ENCODE measurements around the gene NECTIN2. TPM values are rescaled to one million over a fixed set of nuclear protein-coding genes. Genes with fewer than 3 reads are reported as not detected.

Gene NECTIN2
- polyA plus RNA-seq, 3 donors from 2014 or later, result 0.09 to 0.34 TPM; not detected in 1

DNA sequence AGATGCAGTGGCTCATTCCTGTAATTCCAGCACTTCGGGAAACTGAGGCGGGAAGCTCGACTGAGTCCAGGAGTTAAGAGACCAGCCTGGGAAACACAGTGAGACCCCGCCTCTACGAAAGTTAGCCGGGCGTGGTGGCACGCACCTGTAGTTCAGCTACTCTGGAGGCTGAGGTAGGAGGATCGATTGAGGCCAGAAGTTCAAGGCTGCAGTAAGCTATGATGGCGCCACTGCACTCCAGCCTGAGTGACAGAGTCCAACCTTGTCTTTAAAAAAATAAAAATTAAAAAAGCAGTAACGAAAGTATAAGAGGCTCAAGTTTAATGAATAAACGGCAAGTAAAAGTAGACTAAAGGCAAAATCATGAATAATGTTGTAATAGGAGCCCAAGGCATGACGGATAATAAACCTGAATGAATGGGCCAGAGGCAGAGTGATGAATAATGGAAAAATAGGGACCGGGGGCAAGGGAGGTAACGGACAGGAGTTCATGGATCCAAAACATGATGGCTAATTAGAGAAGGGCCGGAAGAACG, 43.8 kb downstream of the NECTIN2 start:
- H3K36me3 Mint-ChIP-seq, result peaks cover 0 to 11% (median 2%) of the 10 kb centered on the region in 3 donors
- no peak for DNase-seq
- H3K4me1 Mint-ChIP-seq, result peaks cover 29 to 33% of the 10 kb centered on the region in 2 donors
- peaks cover 5 to 12% (median 7%) of the 10 kb centered on the region in 3 donors for H3K27me3 Mint-ChIP-seq (ENCODE audit: low read depth in 3 of 3)
- peak overlapping the region; percentile 85 to 97 (median 93) for H3K27ac Mint-ChIP-seq
- peak overlapping the region; percentile 84 to 91 (median 89) for H3K4me3 Mint-ChIP-seq
- no peaks in the 10 kb centered on the region for H3K9me3 Mint-ChIP-seq

DNA sequence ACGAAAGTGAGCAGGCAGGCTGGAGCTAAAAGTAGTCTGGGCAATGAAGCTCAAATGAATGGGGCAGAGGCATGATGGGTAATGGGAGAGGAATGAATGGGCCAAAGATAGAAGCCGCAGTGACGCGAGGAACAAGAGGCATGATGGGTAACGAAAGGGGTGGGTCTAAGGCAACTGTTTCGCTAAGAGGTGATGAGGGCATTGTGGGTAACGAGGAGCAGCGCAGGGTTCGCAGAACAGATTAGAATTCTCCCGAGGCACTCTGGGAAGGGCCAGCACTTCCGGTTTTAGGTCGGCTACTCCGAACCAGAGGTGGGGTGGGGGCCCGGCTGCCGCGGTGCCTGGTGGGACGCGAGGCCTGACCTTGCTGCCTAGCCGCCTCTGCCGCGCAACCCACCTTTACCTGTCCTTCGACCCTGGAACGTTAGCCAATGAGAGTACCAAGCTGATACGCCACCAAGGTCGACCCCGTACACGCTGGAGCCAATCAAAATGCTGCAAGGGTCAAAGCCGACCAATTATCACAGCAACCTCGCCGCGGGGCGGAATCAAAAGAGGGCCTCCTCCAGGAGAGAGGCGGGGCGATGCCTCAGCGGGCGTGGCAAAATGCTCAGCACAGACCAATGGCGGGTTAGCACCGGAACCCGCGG, 44.4 kb downstream of the NECTIN2 start:
- H3K4me3 Mint-ChIP-seq, result peak overlapping the region; percentile 84 to 91 (median 89)
- H3K27me3 Mint-ChIP-seq (ENCODE audit: low read depth in 3 of 3), result peaks cover 5 to 13% (median 7%) of the 10 kb centered on the region in 3 donors
- peak overlapping the region; percentile 85 to 97 (median 93) for H3K27ac Mint-ChIP-seq
- no peaks in the 10 kb centered on the region for H3K9me3 Mint-ChIP-seq
- peak; percentile 100 for DNase-seq
- peaks cover 0 to 13% (median 4%) of the 10 kb centered on the region in 3 donors for H3K36me3 Mint-ChIP-seq
- H3K4me1 Mint-ChIP-seq, result peaks cover 29 to 33% of the 10 kb centered on the region in 2 donors

- Mint-ChIP-seq H3K4me3 (peak within 1 kb of the TSS; percentile 86 to 93 (median 89)), H3K27me3 (ENCODE audit: low read depth in 3 of 3) (peaks cover 5 to 13% (median 7%) of the 10 kb centered on the region in 3 donors), H3K27ac (peak within 1 kb of the TSS; percentile 85 to 97 (median 93)), H3K9me3 (no peaks in the 10 kb centered on the region), H3K36me3 (peaks cover 0 to 13% (median 4%) of the 10 kb centered on the region in 3 donors), H3K4me1 (peaks cover 29 to 33% of the 10 kb centered on the region in 2 donors)
- no peak for DNase-seq
Observed at GRCh38 chr19:44891016-44891882, 45.2 kb downstream of the NECTIN2 start, which contains the start of gene TOMM40. Gene TOMM40, plus strand, starts transcription at chr19:44891254. Its CDS starts 162 bp downstream, at chr19:44891416.

- no peak for DNase-seq
- Mint-ChIP-seq H3K9me3 (no peaks in the 10 kb centered on the region), H3K36me3 (peaks cover 0 to 13% (median 4%) of the 10 kb centered on the region in 3 donors), H3K27ac (peak overlapping the region in 3 of 6 donors; percentile 11 to 85 (median 35)), H3K4me3 (peak overlapping the region; percentile 86 to 93 (median 88)), H3K27me3 (ENCODE audit: low read depth in 3 of 3) (peaks cover 5 to 13% (median 7%) of the 10 kb centered on the region in 3 donors), H3K4me1 (peaks cover 29 to 33% of the 10 kb centered on the region in 2 donors)
Observed at GRCh38 chr19:44892932-44893331, 46.8 kb downstream of the NECTIN2 start.

DNA sequence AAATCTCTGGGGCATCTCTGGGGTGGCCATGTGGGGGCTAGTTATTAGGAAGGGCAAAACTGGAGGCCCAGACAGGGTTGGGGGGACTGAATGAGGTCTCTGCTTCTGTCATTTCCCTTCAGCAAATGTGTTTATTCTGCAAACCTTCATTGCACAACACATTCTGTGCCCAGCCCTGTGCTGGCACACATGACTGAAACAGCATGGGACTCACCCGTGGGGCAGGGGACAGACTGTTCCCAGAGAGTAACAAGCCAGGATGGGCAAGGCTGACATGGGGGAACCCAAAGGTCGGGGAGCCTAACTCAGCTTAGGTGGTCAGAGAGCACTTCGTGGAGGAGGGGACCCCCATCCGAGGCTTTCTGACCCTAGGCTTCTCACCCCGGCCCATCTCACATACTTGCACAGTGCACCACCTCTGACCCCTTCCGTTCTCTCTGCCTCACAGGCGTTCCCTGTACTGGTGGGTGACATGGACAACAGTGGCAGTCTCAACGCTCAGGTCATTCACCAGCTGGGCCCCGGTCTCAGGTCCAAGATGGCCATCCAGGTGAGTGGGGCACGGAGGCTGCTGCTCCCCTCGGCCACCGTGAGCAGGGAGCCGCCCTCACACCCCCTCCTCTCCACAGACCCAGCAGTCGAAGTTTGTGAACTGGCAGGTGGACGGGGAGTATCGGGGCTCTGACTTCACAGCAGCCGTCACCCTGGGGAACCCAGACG, 47.4 kb downstream of the NECTIN2 start:
- Mint-ChIP-seq H3K4me1 (peaks cover 26 to 33% of the 10 kb centered on the region in 2 donors), H3K4me3 (peak overlapping the region in 4 of 5 donors; percentile 35 to 93 (median 48)), H3K27me3 (ENCODE audit: low read depth in 3 of 3) (peaks cover 5 to 13% (median 7%) of the 10 kb centered on the region in 3 donors), H3K36me3 (peaks cover 0 to 13% (median 4%) of the 10 kb centered on the region in 3 donors), H3K9me3 (no peaks in the 10 kb centered on the region), H3K27ac (peak overlapping the region in 1 of 6 donors; percentile 85)
- DNase-seq, result no peak

DNA sequence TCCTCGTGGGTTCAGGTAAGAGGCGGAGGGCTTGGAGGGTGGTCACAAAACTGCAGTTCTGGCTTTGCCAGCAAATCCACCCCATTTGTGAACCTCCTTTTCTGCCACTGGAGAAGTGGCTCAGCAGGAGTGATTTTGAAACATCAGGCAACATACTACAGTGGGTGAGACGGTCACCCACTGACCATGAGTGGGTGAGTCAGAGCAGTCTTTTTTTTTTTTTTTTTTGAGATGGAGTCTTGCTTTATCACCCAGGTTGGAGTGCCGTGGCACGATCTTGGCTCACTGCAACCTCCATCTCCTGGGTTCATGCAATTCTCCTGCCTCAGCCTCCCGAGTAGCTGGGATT, 47.9 kb downstream of the NECTIN2 start:
- H3K4me3 Mint-ChIP-seq, result no peak overlapping the region
- H3K4me1 Mint-ChIP-seq, result peaks cover 25 to 31% of the 10 kb centered on the region in 2 donors
- DNase-seq, result no peak
- no peak overlapping the region for H3K27ac Mint-ChIP-seq
- H3K27me3 Mint-ChIP-seq (ENCODE audit: low read depth in 3 of 3), result peaks cover 5 to 13% (median 7%) of the 10 kb centered on the region in 3 donors
- H3K9me3 Mint-ChIP-seq, result no peaks in the 10 kb centered on the region
- H3K36me3 Mint-ChIP-seq, result peaks cover 0 to 13% (median 4%) of the 10 kb centered on the region in 3 donors

DNA sequence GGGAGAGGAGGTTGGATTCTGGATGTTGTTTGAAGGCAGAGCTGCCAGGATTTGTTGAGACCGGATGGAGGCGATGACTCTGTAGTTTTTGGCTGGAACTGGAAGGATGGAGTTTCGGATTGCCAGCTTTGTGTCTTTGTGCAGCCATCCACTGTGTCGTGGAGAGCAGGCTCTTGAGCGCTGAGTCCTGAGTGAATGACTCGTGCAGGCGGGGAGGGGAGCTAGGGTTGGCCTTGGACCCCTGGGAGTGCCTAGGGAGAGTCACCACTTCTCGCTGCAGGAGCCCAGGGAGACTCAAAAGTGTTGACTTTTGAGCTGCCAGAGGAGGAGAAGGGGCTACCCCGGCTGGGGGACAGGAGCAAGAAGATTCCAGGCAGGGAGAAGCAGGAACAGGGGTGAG, 48.8 kb downstream of the NECTIN2 start:
- peaks cover 5 to 13% (median 7%) of the 10 kb centered on the region in 3 donors for H3K27me3 Mint-ChIP-seq (ENCODE audit: low read depth in 3 of 3)
- H3K4me1 Mint-ChIP-seq, result peaks cover 22 to 26% of the 10 kb centered on the region in 2 donors
- H3K9me3 Mint-ChIP-seq, result no peaks in the 10 kb centered on the region
- no peak overlapping the region for H3K4me3 Mint-ChIP-seq
- no peak for DNase-seq
- no peak overlapping the region for H3K27ac Mint-ChIP-seq
- peaks cover 0 to 13% (median 4%) of the 10 kb centered on the region in 3 donors for H3K36me3 Mint-ChIP-seq

DNA sequence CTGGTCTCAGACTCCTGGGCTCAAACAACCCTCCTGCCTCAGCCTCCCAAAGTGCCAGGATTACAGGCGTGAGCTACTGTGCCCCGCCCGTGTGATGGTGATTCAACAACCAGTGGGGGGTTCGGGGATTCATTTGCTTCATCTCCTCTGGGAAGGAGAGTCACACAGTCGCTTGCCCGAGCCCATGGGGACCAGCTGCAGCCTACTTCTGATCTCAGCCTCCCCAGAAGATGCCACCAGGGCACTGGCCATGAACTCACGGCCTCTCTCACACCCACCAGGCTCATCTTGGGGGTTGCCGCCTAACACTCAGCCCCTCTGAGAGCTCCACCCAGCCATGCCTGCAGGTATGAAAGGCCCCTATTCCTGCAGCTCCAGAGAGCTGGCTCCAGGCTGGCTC, 51.7 kb downstream of the NECTIN2 start:
- peaks cover 0 to 18% (median 7%) of the 10 kb centered on the region in 3 donors for H3K36me3 Mint-ChIP-seq
- peaks cover 3 to 5% of the 10 kb centered on the region in 2 donors for H3K4me1 Mint-ChIP-seq
- H3K4me3 Mint-ChIP-seq, result no peak overlapping the region
- no peak overlapping the region for H3K27ac Mint-ChIP-seq
- H3K27me3 Mint-ChIP-seq (ENCODE audit: low read depth in 3 of 3), result peaks cover 0 to 6% (median 2%) of the 10 kb centered on the region in 3 donors
- no peaks in the 10 kb centered on the region for H3K9me3 Mint-ChIP-seq
- DNase-seq, result no peak

DNA sequence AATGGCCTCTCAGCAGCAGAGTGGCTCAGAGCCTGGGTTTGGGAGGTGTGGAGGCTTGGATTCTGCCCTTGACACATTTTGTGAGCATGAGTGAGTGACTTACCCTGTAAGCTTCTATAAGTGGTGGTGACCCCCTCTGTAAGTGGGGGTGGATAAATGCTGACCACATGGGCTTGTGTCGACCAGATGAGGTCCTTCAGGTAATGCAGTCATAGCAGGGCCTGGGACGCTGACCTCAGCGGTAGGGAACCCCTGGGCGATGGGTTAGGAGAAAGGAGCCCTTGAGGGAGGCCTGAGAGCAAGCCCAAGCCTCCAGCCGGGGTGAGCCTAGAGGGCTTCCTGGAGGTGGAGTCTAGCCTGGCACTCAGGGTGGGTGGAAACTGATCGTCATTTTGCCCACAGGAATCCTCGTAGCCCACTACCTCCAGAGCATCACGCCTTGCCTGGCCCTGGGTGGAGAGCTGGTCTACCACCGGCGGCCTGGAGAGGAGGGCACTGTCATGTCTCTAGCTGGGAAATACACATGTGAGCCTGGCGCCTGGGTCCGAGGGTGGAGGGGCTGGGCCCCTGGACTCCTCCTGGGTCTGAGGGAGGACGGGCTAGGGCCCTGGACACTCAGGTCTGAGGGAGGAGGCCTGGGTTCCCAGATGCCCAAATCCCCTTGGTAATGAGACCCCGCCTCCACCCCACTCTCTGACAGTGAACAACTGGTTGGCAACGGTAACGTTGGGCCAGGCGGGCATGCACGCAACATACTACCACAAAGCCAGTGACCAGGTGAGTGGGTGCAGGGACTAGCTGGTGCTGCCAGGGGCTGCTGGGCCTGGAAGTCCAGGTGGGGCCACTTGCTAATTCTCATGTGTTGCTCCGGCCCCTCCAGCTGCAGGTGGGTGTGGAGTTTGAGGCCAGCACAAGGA, 54.5 kb downstream of the NECTIN2 start:
- H3K4me3 Mint-ChIP-seq, result no peak overlapping the region
- no peak overlapping the region for H3K27ac Mint-ChIP-seq
- DNase-seq, result no peak
- peaks cover 0 to 7% (median 3%) of the 10 kb centered on the region in 3 donors for H3K36me3 Mint-ChIP-seq
- H3K4me1 Mint-ChIP-seq, result no peaks in the 10 kb centered on the region
- no peaks in the 10 kb centered on the region for H3K9me3 Mint-ChIP-seq
- peaks cover 0 to 7% (median 4%) of the 10 kb centered on the region in 3 donors for H3K27me3 Mint-ChIP-seq (ENCODE audit: low read depth in 3 of 3)

GRCh38 chr19:44903216-44903601, 57.1 kb downstream of the NECTIN2 start:
- H3K36me3 Mint-ChIP-seq, result peaks cover 0 to 7% (median 3%) of the 10 kb centered on the region in 3 donors
- peaks cover 0 to under 1% (median 0%) of the 10 kb centered on the region in 6 donors for H3K9me3 Mint-ChIP-seq
- H3K27ac Mint-ChIP-seq, result no peak overlapping the region
- H3K4me3 Mint-ChIP-seq, result no peak overlapping the region
- H3K4me1 Mint-ChIP-seq, result no peaks in the 10 kb centered on the region
- peaks cover 5 to 14% (median 6%) of the 10 kb centered on the region in 3 donors for H3K27me3 Mint-ChIP-seq (ENCODE audit: low read depth in 3 of 3)
- DNase-seq, result no peak

GRCh38 chr19:44903602-44904425, 57.7 kb downstream of the NECTIN2 start:
- DNase-seq, result peak; percentile 57 to 65 (median 60)
- Mint-ChIP-seq H3K4me1 (no peaks in the 10 kb centered on the region), H3K27me3 (ENCODE audit: low read depth in 3 of 3) (peaks cover 5 to 14% (median 6%) of the 10 kb centered on the region in 3 donors), H3K36me3 (peaks cover 0 to 7% (median 3%) of the 10 kb centered on the region in 3 donors), H3K27ac (no peak overlapping the region), H3K4me3 (no peak overlapping the region), H3K9me3 (peaks cover 0 to 1% (median 0%) of the 10 kb centered on the region in 6 donors)

Data from immature natural killer cell (primary cell).